Amniotic stem cell (primary cell): Measurements from ENCODE around the gene VARS2.

Experiments
- DNase-seq: peaks from one replicate; lab custom pipeline; 2025; lab: John Stamatoyannopoulos, UW

VARS2 gene

GRCh38 chr6:30930506-30930905, 16.5 kb downstream of the VARS2 start:
- DNase-seq: no peak

GRCh38 chr6:30931272-30931671, 17.2 kb downstream of the VARS2 start:
- no peak for DNase-seq

- DNase-seq: no peak
Observed at GRCh38 chr6:30931969-30932645, 18.1 kb downstream of the VARS2 start, which contains the start of gene SFTA2. SFTA2 (minus strand) TSS chr6:30932170; CDS start chr6:30932096, 74 bp downstream.

GRCh38 chr6:30932665-30933365, 18.8 kb downstream of the VARS2 start:
- no peak for DNase-seq

- DNase-seq: no peak
Observed at GRCh38 chr6:30935018-30935417, 21.0 kb downstream of the VARS2 start.

GRCh38 chr6:30937265-30937664, 23.2 kb downstream of the VARS2 start:
- no peak for DNase-seq

- no peak for DNase-seq
Observed at GRCh38 chr6:30938730-30939129, 24.7 kb downstream of the VARS2 start.

- no peak for DNase-seq
Observed at GRCh38 chr6:30939473-30939872, 25.4 kb downstream of the VARS2 start.

GRCh38 chr6:30940361-30940986, 26.4 kb downstream of the VARS2 start, which contains the start of gene MUCL3:
MUCL3 (plus strand) TSS chr6:30940973; CDS start chr6:30941000, 27 bp downstream.
- no peak for DNase-seq

GRCh38 chr6:30942338-30943060, 28.5 kb downstream of the VARS2 start:
- peak; percentile 46 for DNase-seq

GRCh38 chr6:30944051-30944450, 30.0 kb downstream of the VARS2 start:
- no peak for DNase-seq

- no peak for DNase-seq
Observed at GRCh38 chr6:30945281-30945680, 31.2 kb downstream of the VARS2 start.

GRCh38 chr6:30947231-30947630, 33.2 kb downstream of the VARS2 start:
- no peak for DNase-seq

- DNase-seq: no peak
Observed at GRCh38 chr6:30948811-30949210, 34.8 kb downstream of the VARS2 start.

GRCh38 chr6:30951907-30952469, 38.0 kb downstream of the VARS2 start:
- DNase-seq: no peak

GRCh38 chr6:30954631-30955366, 40.8 kb downstream of the VARS2 start:
- DNase-seq: no peak

- no peak for DNase-seq
Observed at GRCh38 chr6:30955367-30956042, 41.5 kb downstream of the VARS2 start.

GRCh38 chr6:30957716-30958115, 43.7 kb downstream of the VARS2 start:
- no peak for DNase-seq

- DNase-seq: no peak
Observed at GRCh38 chr6:30960907-30961673, 47.1 kb downstream of the VARS2 start.

- DNase-seq: no peak
Observed at GRCh38 chr6:30962716-30963115, 48.7 kb downstream of the VARS2 start.
